Hepatocyte (in vitro differentiated cells): ENCODE data around the gene PITX1. TPM values are rescaled to one million over a fixed set of nuclear protein-coding genes. Genes with fewer than 3 reads are reported as not detected.

Source experiments
- DNase-seq: peaks from one replicate; pipeline ENCODE4 v3.0.0-alpha.2; 2016; ENCODE audit warnings: low spot score
- H2AFZ ChIP-seq: fragments of 200-600 bp; sonication (generic); 2 replicates; pipeline ENCODE4 v1.6.0; 2016; ENCODE audit warnings: antibody characterized with exemption, mild to moderate bottlenecking
- H3K27ac ChIP-seq: fragments of 200-600 bp; sonication (generic); 2 replicates; pipeline ENCODE4 v1.5.1; 2016; ENCODE audit warnings: mild to moderate bottlenecking
- H3K27me3 ChIP-seq: fragments of 200-600 bp; sonication (generic); 2 replicates; pipeline ENCODE4 v1.6.1; 2016
- H3K36me3 ChIP-seq: fragments of 200-600 bp; sonication (generic); replicated peaks from 2 replicates; pipeline ENCODE4 v1.5.1; 2016; ENCODE audit warnings: low read depth; ENCODE audit not compliant: insufficient read depth
- H3K4me1 ChIP-seq: fragments of 200-600 bp; sonication (generic); 2 replicates; pipeline ENCODE4 v1.5.1; 2016; ENCODE audit warnings: mild to moderate bottlenecking, moderate library complexity; ENCODE audit not compliant: insufficient read depth
- H3K4me2 ChIP-seq: fragments of 200-600 bp; sonication (generic); 2 replicates; pipeline ENCODE4 v1.6.0; 2016
- H3K4me3 ChIP-seq: fragments of 200-600 bp; sonication (generic); 2 replicates; pipeline ENCODE4 v1.5.1; 2016; ENCODE audit warnings: mild to moderate bottlenecking
- H3K79me2 ChIP-seq: fragments of 200-600 bp; sonication (generic); 2 replicates; pipeline ENCODE4 v1.6.0; 2017; ENCODE audit warnings: mild to moderate bottlenecking
- H3K9me2 ChIP-seq: fragments of 200-600 bp; sonication (generic); replicated peaks from 2 replicates; pipeline ENCODE4 v1.6.0; 2017; ENCODE audit warnings: mild to moderate bottlenecking; ENCODE audit not compliant: insufficient read depth
- H3K9me3 ChIP-seq: fragments of 200-600 bp; sonication (generic); 2 replicates; pipeline ENCODE4 v1.5.1; 2016; ENCODE audit warnings: low read depth, mild to moderate bottlenecking
- H4K20me1 ChIP-seq: fragments of 200-600 bp; sonication (generic); 2 replicates; pipeline ENCODE4 v1.6.0; 2016; ENCODE audit warnings: mild to moderate bottlenecking; ENCODE audit not compliant: insufficient read depth, poor library complexity, severe bottlenecking
- CTCF ChIP-seq: fragments of 200-600 bp; sonication (generic); IDR thresholded peaks from 2 replicates; pipeline ENCODE4 v1.5.1; 2016; ENCODE audit warnings: antibody characterized with exemption, mild to moderate bottlenecking; ENCODE audit not compliant: poor library complexity
- EZH2 ChIP-seq: fragments of 200-600 bp; sonication (generic); IDR thresholded peaks from 2 replicates; pipeline ENCODE4 v1.6.1; 2016; ENCODE audit warnings: antibody characterized with exemption, mild to moderate bottlenecking, borderline replicate concordance
- EZH2phosphoT487 ChIP-seq: fragments of 200-600 bp; sonication (generic); IDR thresholded peaks from one replicate; pipeline ENCODE4 v1.6.1; 2018; ENCODE audit warnings: antibody characterized with exemption, mild to moderate bottlenecking, low read depth, moderate library complexity; ENCODE audit not compliant: unreplicated experiment, severe bottlenecking
- WGBS: methylation state at CpG from one replicate; pipeline ENCODE4 v1.1.6; 2016; ENCODE audit warnings: low lambda C conversion rate; ENCODE audit errors: missing lambda C conversion rate; 5-methylcytosine and 5-hydroxymethylcytosine counted together
- polyA plus RNA-seq: library from polyadenylated mRNA; unstranded; fragments of >200 nt; fragmentation: Nextera tagmentation; extraction: Ambion mirVana; gene quantifications from 2 replicates; pipeline ENCODE4 v1.2.1, GENCODE V29; 2016
- total RNA-seq: library from RNA; depleted of rRNA; stranded (reverse); fragments of >200 nt; gene quantifications from 2 replicates; pipeline ENCODE4 v1.2.3, GENCODE V29; 2014

Gene PITX1
- total and polyA plus RNA-seq, 2 experiments from 2014 or later, result 64.9 to 141 TPM

- TF ChIP-seq EZH2, result no peak
- TF ChIP-seq EZH2phosphoT487, result no peak
- TF ChIP-seq CTCF, result no peak
- Histone ChIP-seq H3K9me2 (no peaks in the 10 kb centered on the region), H3K79me2 (no peaks in the 10 kb centered on the region), H3K4me3 (no peak overlapping the region), H3K4me2 (no peak overlapping the region), H3K27me3 (peaks cover 6% of the 10 kb centered on the region), H3K9me3 (no peaks in the 10 kb centered on the region), H3K4me1 (peaks cover 9% of the 10 kb centered on the region), H3K27ac (no peak overlapping the region), H3K36me3 (no peaks in the 10 kb centered on the region), H2AFZ (no peak overlapping the region), H4K20me1 (no peaks in the 10 kb centered on the region)
- no peak for DNase-seq
- 91% methylated on average over 8 of the region's 8 CpGs for WGBS
These were observed 22.4 kb upstream of the PITX1 start for GRCh38 chr5:135056316-135057030.

DNA sequence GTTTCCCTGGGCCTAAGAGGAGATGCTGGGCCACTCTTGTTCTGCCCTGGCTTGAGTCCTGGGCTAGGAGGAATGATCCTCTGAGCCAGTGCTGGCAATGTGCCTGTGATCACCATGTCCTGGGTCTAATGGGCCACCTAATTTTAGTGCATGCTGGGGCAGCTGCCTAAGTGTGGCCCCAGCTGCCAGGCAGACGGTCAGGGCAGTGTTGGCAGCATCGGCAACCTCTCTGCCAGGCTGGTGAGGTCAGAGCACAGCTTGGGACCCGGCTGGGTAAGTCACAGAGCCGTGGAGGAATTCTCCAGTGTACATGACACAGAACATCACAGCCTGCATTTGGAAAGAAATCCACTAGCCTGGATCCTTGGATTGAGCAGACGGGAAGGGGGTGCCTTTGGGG, 21.4 kb upstream of the PITX1 start:
- no peaks in the 10 kb centered on the region for H3K9me2 ChIP-seq
- H4K20me1 ChIP-seq, result no peaks in the 10 kb centered on the region
- H3K79me2 ChIP-seq, result no peaks in the 10 kb centered on the region
- no peak overlapping the region for H3K27ac ChIP-seq
- DNase-seq, result no peak
- peaks cover 13% of the 10 kb centered on the region for H3K4me1 ChIP-seq
- no peak overlapping the region for H2AFZ ChIP-seq
- no peak overlapping the region for H3K4me2 ChIP-seq
- WGBS, result 85% methylated on average over 5 of the region's 5 CpGs
- no peak overlapping the region for H3K4me3 ChIP-seq
- no peak for TF ChIP-seq EZH2phosphoT487
- H3K27me3 ChIP-seq, result peaks cover 17% of the 10 kb centered on the region
- no peaks in the 10 kb centered on the region for H3K9me3 ChIP-seq
- no peaks in the 10 kb centered on the region for H3K36me3 ChIP-seq

DNA sequence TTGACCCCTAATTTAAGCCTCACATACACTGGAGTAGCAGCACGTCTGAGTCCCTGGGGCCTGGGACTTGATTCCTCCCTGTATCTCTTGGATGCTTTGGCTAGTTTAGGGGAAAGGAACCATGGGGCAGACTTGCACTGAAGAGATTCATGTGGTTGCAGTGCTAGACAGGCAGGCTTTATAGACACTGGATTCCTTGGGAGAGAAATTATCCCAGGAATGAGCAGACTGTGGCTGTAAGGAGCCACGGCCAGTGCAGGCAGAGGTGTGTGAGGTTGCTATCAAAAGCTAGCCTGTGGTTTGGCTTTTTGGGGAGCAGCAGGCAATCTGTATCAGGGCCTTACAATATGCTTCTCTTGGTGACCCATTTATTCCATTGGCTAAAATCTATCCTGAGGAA, 20.5 kb upstream of the PITX1 start:
- Histone ChIP-seq H3K4me1 (peaks cover 13% of the 10 kb centered on the region), H3K27ac (peak overlapping the region; percentile 40), H3K9me2 (no peaks in the 10 kb centered on the region), H3K79me2 (no peaks in the 10 kb centered on the region), H3K9me3 (no peaks in the 10 kb centered on the region), H3K36me3 (no peaks in the 10 kb centered on the region), H4K20me1 (no peaks in the 10 kb centered on the region), H3K4me2 (no peak overlapping the region), H2AFZ (no peak overlapping the region), H3K4me3 (no peak overlapping the region), H3K27me3 (peaks cover 22% of the 10 kb centered on the region)
- DNase-seq, result no peak
- WGBS, result 49% methylated on average over 2 of the region's 2 CpGs
- TF ChIP-seq EZH2phosphoT487 (no peak), EZH2 (no peak), CTCF (no peak)

DNA sequence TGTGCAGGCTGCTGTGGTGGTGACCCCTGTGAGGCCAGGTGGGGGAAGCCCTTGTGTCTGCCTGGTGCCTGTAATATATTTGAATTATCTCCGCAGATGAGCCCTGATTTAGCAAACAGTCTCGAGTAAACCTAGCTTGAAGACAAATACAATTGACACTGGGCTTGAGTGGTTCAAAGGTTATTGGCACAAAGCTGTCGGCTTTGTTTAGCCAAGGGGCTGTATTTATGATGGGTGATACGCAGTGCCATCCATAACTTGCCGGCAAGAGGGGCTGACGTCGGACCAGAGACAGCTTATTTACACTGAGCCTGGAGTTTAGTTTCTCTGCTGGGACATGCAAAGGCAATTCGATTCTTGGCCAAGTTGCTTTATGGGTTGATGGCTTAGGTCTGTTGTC, 20.0 kb upstream of the PITX1 start:
- no peak for TF ChIP-seq EZH2
- no peak for TF ChIP-seq CTCF
- TF ChIP-seq EZH2phosphoT487, result no peak
- DNase-seq, result no peak
- H3K4me1 ChIP-seq, result peaks cover 13% of the 10 kb centered on the region
- no peaks in the 10 kb centered on the region for H3K9me2 ChIP-seq
- H3K27ac ChIP-seq, result peak overlapping the region; percentile 40
- WGBS, result 35% methylated on average over 8 of the region's 8 CpGs
- H3K27me3 ChIP-seq, result peaks cover 22% of the 10 kb centered on the region
- no peak overlapping the region for H3K4me2 ChIP-seq
- H2AFZ ChIP-seq, result no peak overlapping the region
- H3K9me3 ChIP-seq, result no peaks in the 10 kb centered on the region
- no peaks in the 10 kb centered on the region for H4K20me1 ChIP-seq
- H3K36me3 ChIP-seq, result no peaks in the 10 kb centered on the region
- no peak overlapping the region for H3K4me3 ChIP-seq
- no peaks in the 10 kb centered on the region for H3K79me2 ChIP-seq
